B cell (primary cell): Measurements from ENCODE around the gene GALNT7. TPM values are rescaled to one million over a fixed set of nuclear protein-coding genes. Genes with fewer than 3 reads are reported as not detected.
A peak's percentile ranks its signal among the peaks of the same experiment; 100 is the strongest.
"Not testable (repeated sequence)": the region's sequence is repeated elsewhere in the genome, so short reads cannot be mapped to it uniquely, and the experiment has no call there.

Experiments
- ATAC-seq: fragments of 200-7000 bp; cut with Tn5 transposase; one replicate; pipeline ENCODE4 v1.10.0; 2021; ENCODE audit warnings: low read depth, mild to moderate bottlenecking, moderate number of reproducible peaks, moderate library complexity
- CTCF ChIA-PET: fragments of 350-600 bp; sonication (Branson Sonifier 250); formaldehyde crosslinking; loops from one replicate; lab custom pipeline; 2021; ENCODE audit warnings: antibody characterized with exemption, inconsistent platforms; lab: Charles Lee
- POLR2A ChIA-PET: fragments of 350-600 bp; sonication (Branson Sonifier 250); formaldehyde crosslinking; loops from one replicate; lab custom pipeline; 2021; ENCODE audit warnings: antibody characterized with exemption; lab: Charles Lee
- DNase-seq: peaks from one replicate; pipeline ENCODE4 v3.0.0; 2013
- H2AFZ ChIP-seq: 2 replicates; pipeline ENCODE4 v1.6.1; 2012; ENCODE audit warnings: mild to moderate bottlenecking, low read depth, low read length; ENCODE audit not compliant: insufficient read depth, poor library complexity, severe bottlenecking
- H3K27ac ChIP-seq, 2 donors: 1 replicate in 1 of 2; 2 replicates in 1 of 2; pipeline ENCODE4 v1.5.1; 2012 to 2013; ENCODE audit warnings: low read length in 2 of 2, mild to moderate bottlenecking in 2 of 2, moderate library complexity in 1 of 2
- H3K27me3 ChIP-seq, 4 experiments: fragments of 200-600 bp in 1 of 4; sonication (generic) in 1 of 4; replicated peaks in 1 of 4; 1 replicate in 2 of 4; 2 replicates in 2 of 4; pipeline versions ENCODE4 v1.6.1 to v1.7.0; 2013 to 2016; ENCODE audit warnings: low read length in 3 of 4, mild to moderate bottlenecking in 2 of 4, mixed read lengths in 1 of 4, moderate library complexity in 1 of 4; ENCODE audit not compliant: insufficient read depth in 4 of 4, control insufficient read depth in 3 of 4; ENCODE audit errors: control extremely low read depth in 1 of 4
- H3K36me3 ChIP-seq, 2 experiments: replicated peaks in 1 of 2; 1 replicate in 1 of 2; 2 replicates in 1 of 2; pipeline versions ENCODE4 v1.6.1 to v1.7.1; 2013; ENCODE audit warnings: low read length in 1 of 2; ENCODE audit not compliant: insufficient read depth in 2 of 2, control insufficient read depth in 1 of 2; ENCODE audit errors: control extremely low read depth in 1 of 2, extremely low read depth in 1 of 2
- H3K4me1 ChIP-seq, 2 donors: fragments of 200-600 bp in 1 of 2; sonication (generic) in 1 of 2; 1 replicate in 1 of 2; 2 replicates in 1 of 2; pipeline versions ENCODE4 v1.5.1 to v1.6.1; 2013 to 2017; ENCODE audit warnings: low read length in 2 of 2; ENCODE audit not compliant: control insufficient read depth in 2 of 2, insufficient read depth in 2 of 2
- H3K4me2 ChIP-seq: replicated peaks from 2 replicates; pipeline ENCODE3; 2012; ENCODE audit warnings: mild to moderate bottlenecking, low read depth, low read length; ENCODE audit not compliant: poor library complexity, severe bottlenecking
- H3K4me3 ChIP-seq, 5 experiments: fragments of 200-600 bp in 1 of 5; sonication (generic) in 1 of 5; 1 replicate in 3 of 5; 2 replicates in 2 of 5; pipeline versions ENCODE4 v1.5.1 to v1.7.0; 2011 to 2016; ENCODE audit warnings: low read length in 4 of 5, mild to moderate bottlenecking in 4 of 5, low read depth in 2 of 5, control low read depth in 1 of 5, moderate library complexity in 1 of 5; ENCODE audit not compliant: insufficient read depth in 1 of 5; ENCODE audit errors: control extremely low read depth in 1 of 5, extremely low read depth in 1 of 5
- H3K79me2 ChIP-seq: fragments of 200-600 bp; sonication (generic); one replicate; pipeline ENCODE4 v1.6.0; 2016; ENCODE audit warnings: low read length; ENCODE audit not compliant: control insufficient read depth, insufficient read depth
- H3K9ac ChIP-seq: fragments of 200-600 bp; sonication (generic); 2 replicates; pipeline ENCODE4 v1.6.1; 2017; ENCODE audit warnings: mild to moderate bottlenecking, low read length, moderate library complexity
- H3K9me3 ChIP-seq, 3 donors: one replicate each; pipeline versions ENCODE4 v1.6.1 to v1.7.1; 2013; ENCODE audit warnings: low read length in 2 of 3; ENCODE audit not compliant: control insufficient read depth in 2 of 3, insufficient read depth in 1 of 3; ENCODE audit errors: control extremely low read depth in 1 of 3
- H4K20me1 ChIP-seq: 2 replicates; pipeline ENCODE4 v1.6.0; 2012; ENCODE audit warnings: mild to moderate bottlenecking, low read length; ENCODE audit not compliant: insufficient read depth, control insufficient read depth, poor library complexity, severe bottlenecking
- H3K27ac Mint-ChIP-seq: one replicate; pipeline ENCODE4 v1.8.0; 2021; ENCODE audit warnings: mixed read lengths
- H3K27me3 Mint-ChIP-seq: one replicate; pipeline ENCODE4 v1.8.0; 2021; ENCODE audit warnings: mixed read lengths
- H3K4me1 Mint-ChIP-seq: one replicate; pipeline ENCODE4 v1.8.0; 2021; ENCODE audit warnings: mixed read lengths
- H3K4me3 Mint-ChIP-seq: one replicate; pipeline ENCODE4 v1.8.0; 2021; ENCODE audit warnings: mixed read lengths
- H3K9me3 Mint-ChIP-seq: one replicate; pipeline ENCODE4 v1.8.0; 2022; ENCODE audit warnings: mixed read lengths; ENCODE audit not compliant: insufficient read depth
- CTCF ChIP-seq: fragments of 200-600 bp; IDR thresholded peaks from one replicate; pipeline ENCODE4 v1.8.0; 2022; ENCODE audit warnings: antibody characterized with exemption, mild to moderate bottlenecking
- EZH2 ChIP-seq: IDR thresholded peaks from 2 replicates; pipeline ENCODE4 v1.6.1; 2012; ENCODE audit warnings: borderline replicate concordance, low read depth, mild to moderate bottlenecking, moderate library complexity, low read length; ENCODE audit not compliant: insufficient read depth, poor library complexity, severe bottlenecking
- WGBS: methylation state at CpG from one replicate; pipeline ENCODE4 v1.1.5; 2013; ENCODE audit warnings: missing lambda C conversion rate; ENCODE audit not compliant: insufficient coverage; 5-methylcytosine and 5-hydroxymethylcytosine counted together
- intact Hi-C: fragments of 100-400 bp; cut with micrococcal nuclease; formaldehyde crosslinking; loops from one replicate; pipeline ENCODE4 v1.10.0; 2022
- polyA minus RNA-seq: library from RNA; depleted of rRNA, polyadenylated mRNA; stranded (reverse); fragments of >200 nt; gene quantifications from 2 replicates; pipeline ENCODE4 v1.2.3, GENCODE V29; 2012
- polyA plus RNA-seq: library from polyadenylated mRNA; depleted of rRNA; stranded (reverse); fragments of >200 nt; gene quantifications from 2 replicates; pipeline ENCODE4 v1.2.3, GENCODE V29; 2012
- total RNA-seq, 2 donors: library from RNA; stranded (reverse); fragments of 120-200 nt in 1 of 2; gene quantifications; 1 replicate in 1 of 2; 2 replicates in 1 of 2; pipeline versions ENCODE4 v1.2.3 to v1.2.4, GENCODE V29; 2013 to 2022

Gene GALNT7
- total RNA-seq (23.7 and 26.8 TPM in 2 replicates), polyA plus RNA-seq (5.8 and 8.8 TPM in 2 replicates), polyA minus RNA-seq (8.1 and 10.6 TPM in 2 replicates)
- 20.2 TPM for total RNA-seq (2013)

GRCh38 chr4:173168396-173169177 lies at the start of gene GALNT7:
Gene GALNT7, plus strand, starts transcription at chr4:173168811. Its CDS starts 25 bp downstream, at chr4:173168836.
- peak within 1 kb of the TSS; percentile 76 for H3K9ac ChIP-seq
- no peaks in the 10 kb centered on the region for H3K9me3 ChIP-seq
- peak within 1 kb of the TSS; percentile 65 to 85 for H3K27ac ChIP-seq
- peaks cover 17% of the 10 kb centered on the region for H4K20me1 ChIP-seq
- no peaks in the 10 kb centered on the region for H3K27me3 ChIP-seq
- TF ChIP-seq CTCF (no peak), EZH2 (no peak)
- peak within 1 kb of the TSS; percentile 98 for H3K4me2 ChIP-seq
- DNase-seq (peak; percentile 75), ATAC-seq (peak; percentile 43)
- peak within 1 kb of the TSS; percentile 95 for H2AFZ ChIP-seq
- Mint-ChIP-seq H3K4me1 (peaks cover 40% of the 10 kb centered on the region), H3K27ac (peak within 1 kb of the TSS; percentile 95), H3K9me3 (no peaks in the 10 kb centered on the region), H3K27me3 (no peaks in the 10 kb centered on the region), H3K4me3 (peak within 1 kb of the TSS; percentile 97)
- H3K4me3 ChIP-seq: peak within 1 kb of the TSS; percentile 71 to 93 (median 74)
- CTCF ChIA-PET: interaction anchor here (0.9 to 1.2 kb wide), 3 partner anchors 24 to 155 kb away, joined by 3 to 4 read pairs (median 3); no protein-coding TSS in a partner anchor
- intact Hi-C loops: loop anchor here (1.0 to 2.0 kb wide), 3 partner anchors 166 to 1114 kb away; partner anchors contain the start of genes CEP44, FBXO8 and HMGB2
- H3K36me3 ChIP-seq: no peaks in the 10 kb centered on the region
- WGBS: 0% methylated on average over 63 of the region's 64 CpGs
- peaks cover 26 to 34% of the 10 kb centered on the region in 2 donors for H3K4me1 ChIP-seq
- peaks cover 42% of the 10 kb centered on the region for H3K79me2 ChIP-seq
- POLR2A ChIA-PET: interaction anchor here (0.8 kb wide), 1 partner anchor 201 kb away, joined by 7 read pairs; the partner anchor contains the start of gene SAP30

- intact Hi-C loops, H3K27ac ChIP-seq: not testable (repeated sequence)
- WGBS: no CpG with 5 or more reads among the region's 2 CpGs
Observed at GRCh38 chr4:173118819-173119218, 49.8 kb upstream of the GALNT7 start.

More at GRCh38 chr4:173118819-173119218, 49.8 kb upstream of the GALNT7 start:
- H3K4me3 Mint-ChIP-seq, H3K79me2 ChIP-seq, ATAC-seq, H2AFZ ChIP-seq, H3K27me3 Mint-ChIP-seq, H3K4me3 ChIP-seq, POLR2A ChIA-PET, H3K4me1 Mint-ChIP-seq, H3K27me3 ChIP-seq, H4K20me1 ChIP-seq, DNase-seq, H3K4me1 ChIP-seq, H3K4me2 ChIP-seq, H3K9ac ChIP-seq, H3K27ac Mint-ChIP-seq, CTCF ChIA-PET, H3K9me3 Mint-ChIP-seq, H3K36me3 ChIP-seq, H3K9me3 ChIP-seq: not testable (repeated sequence)
